ENCODE data around the gene GRM8. TPM values are rescaled to one million over a fixed set of nuclear protein-coding genes. Genes with fewer than 3 reads are reported as not detected.

GRM8 gene
- total and polyA plus RNA-seq, 10 of the 15 experiments (the other 5 are each of a cell fraction or from before 2014, with no cell fraction given) = 0.33 to 7.1 (median 0.45) TPM; not detected in 2

DNA sequence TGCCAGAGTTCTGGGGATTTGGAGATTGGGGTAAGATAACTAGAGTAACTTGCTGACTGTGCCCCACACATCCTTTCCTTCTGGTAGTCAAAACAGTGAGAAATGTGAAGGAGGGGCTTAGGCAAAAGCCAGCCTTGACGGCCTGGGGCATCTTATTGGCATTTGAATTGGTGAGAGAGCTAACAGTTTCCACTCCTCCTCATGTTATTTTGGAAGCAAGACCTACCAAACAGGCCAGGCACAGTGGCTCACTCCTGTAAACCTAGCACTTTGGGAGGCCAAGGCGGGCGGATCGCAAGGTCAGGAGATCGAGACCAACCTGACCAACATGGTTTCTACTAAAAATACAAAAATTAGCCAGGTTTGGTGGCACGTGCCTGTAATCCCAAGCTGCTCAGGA, 596.6 kb downstream of the GRM8 start:
- FAIRE-seq = no peak
- intact Hi-C loops (cut with micrococcal nuclease; ENCODE audit: unreplicated experiment) = loop anchor here (5.0 kb wide), 2 partner anchors 99 to 146 kb away; no protein-coding TSS in a partner anchor
- SMC1A ChIA-PET (ENCODE audit: uncharacterized antibody, unreplicated experiment) = interaction anchor here (1.3 to 6.1 kb wide), 10 partner anchors 12 to 230 kb away, joined by 3 to 122 read pairs (median 14); no protein-coding TSS in a partner anchor

DNA sequence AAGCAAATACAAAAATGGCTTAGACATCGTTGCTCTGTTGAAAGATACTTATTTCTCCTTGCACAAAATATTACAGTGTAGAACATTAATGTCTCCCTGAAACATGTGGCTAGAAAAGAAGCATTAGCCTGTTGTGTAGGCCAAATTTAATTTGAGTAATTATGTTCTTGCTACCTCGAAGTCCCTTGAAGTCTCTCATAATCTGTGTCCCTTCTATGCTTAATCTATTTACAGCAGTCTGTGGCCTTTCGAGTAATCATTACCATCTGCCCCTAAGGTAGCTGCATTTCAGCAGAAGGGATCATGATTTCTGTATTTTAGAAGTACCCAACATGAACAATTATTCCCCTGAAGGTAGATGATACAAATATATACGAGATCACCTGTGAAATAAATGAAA, 615.2 kb downstream of the GRM8 start:
- 71% methylated on average over 4 of the region's 4 CpGs for WGBS (ENCODE audit: insufficient coverage, insufficient replicate concordance, low lambda C conversion rate, missing lambda C conversion rate)
- H3K36me3 ChIP-seq (ENCODE audit: control insufficient read depth in 2 of 2, insufficient read depth in 2 of 2, low read length in 1 of 2) = no peaks in the 10 kb centered on the region
- BruUV-seq (replicated peaks) = no TSS peak
- ChIA-PET RAD21 (ENCODE audit: unreplicated experiment) (no interaction called here), POLR2A (no interaction called here), SMC1A (ENCODE audit: uncharacterized antibody, unreplicated experiment) (no interaction called here), CTCF (no interaction called here)
- no peak overlapping the region for H3K4me2 ChIP-seq (ENCODE audit: control insufficient read depth, insufficient read depth)
- H3K9ac ChIP-seq (ENCODE audit: control insufficient read depth, insufficient read depth, low read length) = no peak overlapping the region
- no peaks in the 10 kb centered on the region for H3K27me3 ChIP-seq (replicated peaks in 1 of 2; ENCODE audit: control insufficient read depth in 2 of 2, insufficient read depth in 2 of 2, low read length in 1 of 2)
- no peak for TF ChIP-seq IRF3 (IDR thresholded peaks at IDR 0.05)
- no peak for FAIRE-seq
- no peak overlapping the region for H2AFZ ChIP-seq (ENCODE audit: control insufficient read depth, low read depth, low read length)
- in situ Hi-C loops (cut with MboI) = no loop called here
- H3K79me2 ChIP-seq (ENCODE audit: control insufficient read depth, insufficient read depth, low read length) = no peaks in the 10 kb centered on the region
- no peaks in the 10 kb centered on the region for H3K4me1 ChIP-seq (ENCODE audit: control insufficient read depth, insufficient read depth, low read length)
- H3K9me3 ChIP-seq (replicated peaks; ENCODE audit: control insufficient read depth, insufficient read depth, low read length) = peaks cover 1% of the 10 kb centered on the region; the same call in 1 of the 3 replicates
- H3K27ac ChIP-seq (ENCODE audit: control insufficient read depth, insufficient read depth) = no peak overlapping the region
- intact Hi-C loops (cut with micrococcal nuclease; ENCODE audit: unreplicated experiment) = no loop called here
- ATAC-seq = no peak
- no peak for DNase-seq (ENCODE audit: low read depth, low spot score)
- no peaks in the 10 kb centered on the region for H4K20me1 ChIP-seq (ENCODE audit: control insufficient read depth, insufficient read depth)
- H3K4me3 ChIP-seq = no peak overlapping the region

More for the DNA sequence above, 596.6 kb downstream of the GRM8 start:
- Histone ChIP-seq H4K20me1 (ENCODE audit: control insufficient read depth, insufficient read depth) (no peaks in the 10 kb centered on the region), H3K4me2 (ENCODE audit: control insufficient read depth, insufficient read depth) (no peak overlapping the region), H3K9ac (ENCODE audit: control insufficient read depth, insufficient read depth, low read length) (no peak overlapping the region), H3K9me3 (replicated peaks; ENCODE audit: control insufficient read depth, insufficient read depth, low read length) (peaks cover 10% of the 10 kb centered on the region), H3K4me1 (ENCODE audit: control insufficient read depth, insufficient read depth, low read length) (peaks cover 21% of the 10 kb centered on the region), H3K36me3 (ENCODE audit: control insufficient read depth in 2 of 2, insufficient read depth in 2 of 2, low read length in 1 of 2) (no peaks in the 10 kb centered on the region), H2AFZ (ENCODE audit: control insufficient read depth, low read depth, low read length) (no peak overlapping the region), H3K27ac (ENCODE audit: control insufficient read depth, insufficient read depth) (no peak overlapping the region), H3K27me3 (replicated peaks in 1 of 2; ENCODE audit: control insufficient read depth in 2 of 2, insufficient read depth in 2 of 2, low read length in 1 of 2) (no peaks in the 10 kb centered on the region), H3K4me3 (no peak overlapping the region), H3K79me2 (ENCODE audit: control insufficient read depth, insufficient read depth, low read length) (no peaks in the 10 kb centered on the region)
- ATAC-seq (no peak), DNase-seq (ENCODE audit: low read depth, low spot score) (no peak)
- POLR2A ChIA-PET = interaction anchor here (0.8 to 2.4 kb wide), 2 partner anchors 46 to 205 kb away, joined by 4 to 10 read pairs; no protein-coding TSS in a partner anchor
- CTCF ChIA-PET = interaction anchor here (1.0 to 3.0 kb wide), 5 partner anchors 42 to 64 kb away, joined by 4 to 7 read pairs (median 5); no protein-coding TSS in a partner anchor
- 94% methylated on average over 6 of the region's 6 CpGs for WGBS (ENCODE audit: insufficient coverage, insufficient replicate concordance, low lambda C conversion rate, missing lambda C conversion rate)
- 0 out of 4 replicates have a peak, but pooled peaks of 1 of the 2 experiments have one; percentile 11 for TF ChIP-seq BHLHE40 (IDR thresholded peaks at IDR 0.05; ENCODE audit: borderline replicate concordance in 1 of 2, low read depth in 2 of 2, low read length in 1 of 2)
- no peak for TF ChIP-seq NBN (IDR thresholded peaks at IDR 0.05)
- in situ Hi-C loops (cut with MboI) = no loop called here
- no TSS peak for BruUV-seq (replicated peaks)
- RAD21 ChIA-PET (ENCODE audit: unreplicated experiment) = interaction anchor here (0.8 to 6.3 kb wide), 11 partner anchors 15 to 602 kb away, joined by 3 to 189 read pairs (median 8); no protein-coding TSS in a partner anchor

All from GM12878 (cell line).